ENCODE data around the gene RPGRIP1L.

Gene RPGRIP1L

GRCh38 chr16:53600616-53601015 is 103.0 kb downstream of the RPGRIP1L start:
- no peak for DNase-seq (ENCODE audit: low spot score)

GRCh38 chr16:53600126-53600525 is 103.5 kb downstream of the RPGRIP1L start:
- DNase-seq (ENCODE audit: low spot score): no peak

GRCh38 chr16:53599548-53599947 is 104.1 kb downstream of the RPGRIP1L start:
- DNase-seq (ENCODE audit: low spot score): no peak

GRCh38 chr16:53598511-53599275 is 105.0 kb downstream of the RPGRIP1L start:
- no peak for DNase-seq (ENCODE audit: low spot score)

GRCh38 chr16:53597776-53598175 is 105.9 kb downstream of the RPGRIP1L start:
- no peak for DNase-seq (ENCODE audit: low spot score)

- DNase-seq (ENCODE audit: low spot score): no peak
Measured at GRCh38 chr16:53588081-53588648, 115.5 kb downstream of the RPGRIP1L start.

- DNase-seq (ENCODE audit: low spot score): no peak
Measured at GRCh38 chr16:53583401-53583800, 120.3 kb downstream of the RPGRIP1L start.

- no peak for DNase-seq (ENCODE audit: low spot score)
Measured at GRCh38 chr16:53581784-53582183, 121.9 kb downstream of the RPGRIP1L start.

- DNase-seq (ENCODE audit: low spot score): no peak
Measured at GRCh38 chr16:53580038-53580802, 123.4 kb downstream of the RPGRIP1L start.

GRCh38 chr16:53576904-53577303 is 126.8 kb downstream of the RPGRIP1L start:
- no peak for DNase-seq (ENCODE audit: low spot score)

- no peak for DNase-seq (ENCODE audit: low spot score)
Measured at GRCh38 chr16:53576210-53576609, 127.4 kb downstream of the RPGRIP1L start.

- DNase-seq (ENCODE audit: low spot score): no peak
Measured at GRCh38 chr16:53571763-53572162, 131.9 kb downstream of the RPGRIP1L start.

GRCh38 chr16:53566552-53567245 is 137.0 kb downstream of the RPGRIP1L start:
- peak; percentile 14 for DNase-seq (ENCODE audit: low spot score)

GRCh38 chr16:53565296-53565863 is 138.3 kb downstream of the RPGRIP1L start:
- DNase-seq (ENCODE audit: low spot score): no peak

GRCh38 chr16:53563426-53563825 is 140.2 kb downstream of the RPGRIP1L start:
- no peak for DNase-seq (ENCODE audit: low spot score)

- no peak for DNase-seq (ENCODE audit: low spot score)
Measured at GRCh38 chr16:53561101-53561888, 142.4 kb downstream of the RPGRIP1L start.

- no peak for DNase-seq (ENCODE audit: low spot score)
Measured at GRCh38 chr16:53559270-53559951, 144.2 kb downstream of the RPGRIP1L start.

GRCh38 chr16:53558710-53559109 is 144.9 kb downstream of the RPGRIP1L start:
- DNase-seq (ENCODE audit: low spot score): no peak

- no peak for DNase-seq (ENCODE audit: low spot score)
Measured at GRCh38 chr16:53556521-53556920, 147.1 kb downstream of the RPGRIP1L start.

GRCh38 chr16:53549970-53550690 is 153.5 kb downstream of the RPGRIP1L start:
- peak; percentile 69 for DNase-seq (ENCODE audit: low spot score)
